Endothelial cell of umbilical vein (primary cell): ENCODE results near the gene SPOP. TPM values are rescaled to one million over a fixed set of nuclear protein-coding genes. Genes with fewer than 3 reads are reported as not detected.

Experiments
- BruUV-seq: library from RNA; stranded (reverse); fragments of 400-500 nt; replicated peaks from 2 replicates; lab custom pipeline; 2021; lab: Mats Ljungman, UMichigan
- CTCF ChIA-PET: fragments of 300-600, 350-600 bp; sonication (Branson Sonifier 250); formaldehyde crosslinking; loops from one replicate; lab custom pipeline; 2021; ENCODE audit warnings: antibody characterized with exemption, inconsistent platforms; lab: Charles Lee
- POLR2A ChIA-PET: fragments of 300-600, 350-600 bp; sonication (Branson Sonifier 250); formaldehyde crosslinking; loops from one replicate; lab custom pipeline; 2021; ENCODE audit warnings: antibody characterized with exemption, inconsistent platforms; lab: Charles Lee
- DNase-seq: peaks from one replicate; pipeline ENCODE4 v3.0.0-alpha.2; 2011; ENCODE audit warnings: low read depth, low spot score
- FAIRE-seq: peaks from 2 replicates; lab custom pipeline; 2011; peaks lifted over from hg19 to GRCh38; lab: Jason Lieb, UNC
- H2AFZ ChIP-seq: 2 replicates; pipeline ENCODE4 v1.6.0; 2012; ENCODE audit warnings: low read depth, low read length, control low read depth, inconsistent platforms
- H3K27ac ChIP-seq: 2 replicates; pipeline ENCODE4 v1.5.1; 2011; ENCODE audit warnings: low read depth, mild to moderate bottlenecking, control low read depth, low read length, moderate library complexity; ENCODE audit not compliant: insufficient read depth
- H3K27me3 ChIP-seq, 2 experiments: 2 replicates each; pipeline versions ENCODE4 v1.6.0 to v1.6.1; 2011; ENCODE audit warnings: low read length in 2 of 2, mixed read lengths in 1 of 2; ENCODE audit not compliant: control insufficient read depth in 2 of 2, insufficient read depth in 2 of 2
- H3K36me3 ChIP-seq, 2 experiments: 2 replicates in 1 of 2; 3 replicates in 1 of 2; pipeline ENCODE4 v1.5.1; 2011; ENCODE audit warnings: low read length in 2 of 2, mild to moderate bottlenecking in 1 of 2, moderate library complexity in 1 of 2; ENCODE audit not compliant: control insufficient read depth in 2 of 2, insufficient read depth in 2 of 2; ENCODE audit errors: extremely low read depth in 1 of 2
- H3K4me1 ChIP-seq: 3 replicates; pipeline ENCODE4 v1.5.1; 2011; ENCODE audit warnings: mild to moderate bottlenecking, low read length; ENCODE audit not compliant: control insufficient read depth, insufficient read depth; ENCODE audit errors: extremely low read depth
- H3K4me2 ChIP-seq: 2 replicates; pipeline ENCODE4 v1.6.1; 2011; ENCODE audit warnings: low read length, control low read depth, mixed read lengths; ENCODE audit not compliant: insufficient read depth
- H3K4me3 ChIP-seq, 3 experiments: fragments of 200-600 bp in 1 of 3; sonication (generic), shearing (Covaris generic) in 1 of 3; replicated peaks in 1 of 3; 2 replicates each; pipeline ENCODE4 v1.5.1; 2011 to 2016; ENCODE audit warnings: control low read depth in 3 of 3, low read length in 3 of 3, mild to moderate bottlenecking in 2 of 3, inconsistent platforms in 1 of 3, low read depth in 1 of 3, moderate library complexity in 1 of 3; ENCODE audit not compliant: insufficient read depth in 1 of 3
- H3K79me2 ChIP-seq: 2 replicates; pipeline ENCODE4 v1.6.0; 2012; ENCODE audit warnings: low read length, inconsistent platforms; ENCODE audit not compliant: control insufficient read depth, insufficient read depth
- H3K9ac ChIP-seq: replicated peaks from 2 replicates; pipeline ENCODE3; 2011; ENCODE audit warnings: low read length, control low read depth; ENCODE audit not compliant: insufficient read depth; ENCODE audit errors: extremely low read depth
- H3K9me1 ChIP-seq: replicated peaks from 3 replicates; pipeline ENCODE4 v1.6.0; 2011; ENCODE audit warnings: mild to moderate bottlenecking, low read length; ENCODE audit not compliant: control insufficient read depth, insufficient read depth; ENCODE audit errors: extremely low read depth
- H3K9me3 ChIP-seq: replicated peaks from 2 replicates; pipeline ENCODE4 v1.5.1; 2012; ENCODE audit warnings: low read length, inconsistent platforms; ENCODE audit not compliant: control insufficient read depth, insufficient read depth
- H4K20me1 ChIP-seq: replicated peaks from 2 replicates; pipeline ENCODE3; 2011; ENCODE audit warnings: mild to moderate bottlenecking, low read length; ENCODE audit not compliant: control insufficient read depth, insufficient read depth; ENCODE audit errors: extremely low read depth
- CTCF ChIP-seq, 2 donors: IDR thresholded peaks; 1 replicate in 1 of 2; 2 replicates in 1 of 2; pipeline ENCODE4 v1.5.1; 2011; ENCODE audit warnings: low read length in 2 of 2, mild to moderate bottlenecking in 2 of 2, moderate library complexity in 2 of 2, control low read depth in 1 of 2, inconsistent platforms in 1 of 2, low read depth in 1 of 2; ENCODE audit not compliant: insufficient read depth in 1 of 2; ENCODE audit errors: extremely low read depth in 1 of 2
- EZH2 ChIP-seq: IDR thresholded peaks from 2 replicates; pipeline ENCODE4 v1.6.1; 2012; ENCODE audit warnings: borderline replicate concordance, low read depth, mild to moderate bottlenecking, moderate library complexity, low read length, inconsistent platforms; ENCODE audit not compliant: severe bottlenecking
- FOS ChIP-seq: IDR thresholded peaks from 2 replicates; pipeline ENCODE4 v1.6.1; 2011; ENCODE audit warnings: mild to moderate bottlenecking, low read length, moderate library complexity, borderline replicate concordance; ENCODE audit not compliant: insufficient read depth
- GATA2 ChIP-seq: IDR thresholded peaks from 2 replicates; pipeline ENCODE4 v1.7.0; 2011; ENCODE audit warnings: low read depth, mild to moderate bottlenecking, moderate library complexity, mixed read lengths, low read length; ENCODE audit not compliant: insufficient read length, insufficient read depth
- JUN ChIP-seq: IDR thresholded peaks from 2 replicates; pipeline ENCODE4 v1.6.1; 2011; ENCODE audit warnings: borderline replicate concordance, low read depth; ENCODE audit not compliant: insufficient read length, insufficient read depth
- MYC ChIP-seq: IDR thresholded peaks from one replicate; pipeline ENCODE4 v1.6.1; 2011; ENCODE audit warnings: mild to moderate bottlenecking, low read depth, low read length
- POLR2A ChIP-seq: IDR thresholded peaks from 2 replicates; pipeline ENCODE4 v1.6.1; 2012; ENCODE audit warnings: low read depth, mild to moderate bottlenecking, control low read depth, low read length
- POLR2AphosphoS5 ChIP-seq: IDR thresholded peaks from 2 replicates; pipeline ENCODE4 v1.6.1; 2012; ENCODE audit warnings: low read depth, mild to moderate bottlenecking, control low read depth, low read length, moderate library complexity; ENCODE audit not compliant: insufficient read depth
- dilution Hi-C: fragments of 300-500 bp; cut with MboI; formaldehyde crosslinking; loops from one replicate; pipeline ENCODE4 v1.15.0; 2019; ENCODE audit warnings: low sequenced_read_pairs; ENCODE audit not compliant: extremely low pct_ligation_motif_present
- intact Hi-C: fragments of 100-400 bp; cut with micrococcal nuclease; formaldehyde crosslinking; loops from one replicate; pipeline ENCODE4 v1.10.0; 2022
- polyA plus RNA-seq, 4 experiments: library from polyadenylated mRNA; depleted of rRNA in 3 of 4; stranded (reverse) in 3 of 4; unstranded in 1 of 4; fragments of >200 nt; gene quantifications; 2 replicates each; pipeline versions ENCODE4 v1.2.1 to v1.2.3, GENCODE V29; 2011 to 2012; ENCODE audit warnings: missing spikeins in 1 of 4
- total RNA-seq: library from RNA; stranded (reverse); gene quantifications from 2 replicates; pipeline ENCODE4 v1.2.3, GENCODE V29; 2021
- TF ChIP-seq, protein P1 (sequence below): IDR thresholded peaks from 2 replicates; pipeline ENCODE4 v1.6.1; 2011; ENCODE audit not compliant: insufficient read depth, insufficient read length

SPOP gene
- total and polyA plus RNA-seq, 2 donors (not counting 3 experiments of a cell fraction or from before 2014, with no cell fraction given): 46.9 to 61.0 TPM

DNA sequence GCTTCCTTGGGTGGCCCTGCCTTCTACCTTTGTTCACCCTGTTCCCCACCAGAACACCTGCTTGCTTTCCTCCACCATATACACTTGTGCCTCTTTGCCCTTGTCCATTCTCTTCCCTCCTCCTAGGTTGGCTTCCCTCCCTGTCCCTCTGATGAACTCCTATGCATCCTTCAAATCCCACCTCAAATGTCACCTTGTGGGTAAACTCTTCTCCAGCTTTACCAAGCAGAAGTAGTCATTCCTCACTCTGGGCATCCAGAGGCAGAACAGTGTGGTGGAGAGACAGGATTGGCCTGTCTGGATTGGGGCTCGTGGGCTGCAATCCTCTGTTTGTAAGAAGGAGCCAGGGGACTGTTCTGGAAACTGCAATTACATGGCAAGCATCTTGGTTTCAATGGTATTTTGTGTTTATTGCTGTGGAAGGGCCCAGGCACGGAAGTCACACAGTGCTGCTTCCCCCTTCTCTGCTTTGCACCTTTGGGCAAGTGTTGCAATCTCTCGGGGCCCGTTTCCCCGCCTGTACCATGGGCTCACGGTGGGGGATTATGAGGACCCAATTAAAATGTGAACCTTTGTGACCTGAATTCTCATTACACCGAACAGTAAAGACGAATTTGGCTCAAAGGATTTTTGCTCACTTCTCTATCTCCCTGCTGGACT is 124.1 kb downstream of the SPOP start:
- H3K4me3 ChIP-seq: no peak overlapping the region
- CTCF ChIA-PET: interaction anchor here (1.0 to 1.1 kb wide), 3 partner anchors 14 to 138 kb away, joined by 3 to 5 read pairs (median 3); no protein-coding TSS in a partner anchor
- H3K9ac ChIP-seq: no peak overlapping the region
- no peaks in the 10 kb centered on the region for H3K9me1 ChIP-seq
- peaks cover 2% of the 10 kb centered on the region for H3K4me1 ChIP-seq
- no peak for TF ChIP-seq POLR2A
- no peak for TF ChIP-seq FOS
- no peak for TF ChIP-seq EZH2
- TF ChIP-seq JUN: no peak
- TF ChIP-seq CTCF (IDR thresholded peaks at IDR 0.05; ENCODE audit: extremely low read depth in 1 of 2, insufficient read depth in 1 of 2, low read depth in 1 of 2, low read length in 2 of 2): no peak
- TF ChIP-seq, protein P1, sequence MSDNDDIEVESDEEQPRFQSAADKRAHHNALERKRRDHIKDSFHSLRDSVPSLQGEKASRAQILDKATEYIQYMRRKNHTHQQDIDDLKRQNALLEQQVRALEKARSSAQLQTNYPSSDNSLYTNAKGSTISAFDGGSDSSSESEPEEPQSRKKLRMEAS: no peak
- no peak for TF ChIP-seq GATA2
- no peak for TF ChIP-seq POLR2AphosphoS5
- no peak for TF ChIP-seq MYC
- H3K27me3 ChIP-seq: no peaks in the 10 kb centered on the region
- H3K4me2 ChIP-seq: no peak overlapping the region
- BruUV-seq: no TSS peak
- no peaks in the 10 kb centered on the region for H3K79me2 ChIP-seq
- dilution Hi-C loops (no loop called here), intact Hi-C loops (no loop called here)
- H3K27ac ChIP-seq: no peak overlapping the region
- no peak overlapping the region for H2AFZ ChIP-seq
- no peaks in the 10 kb centered on the region for H3K36me3 ChIP-seq
- POLR2A ChIA-PET: no interaction called here
- H3K9me3 ChIP-seq: no peaks in the 10 kb centered on the region
- no peak for DNase-seq
- no peak for FAIRE-seq
- no peaks in the 10 kb centered on the region for H4K20me1 ChIP-seq
